Stimulated activated CD4-positive, alpha-beta T cell treated with anti-CD3 and anti-CD28 coated beads, Interleukin-4, amount 100 ng/mL, for 24 hours (primary cell): Measurements from ENCODE around the gene LRRC2.

Experiments
- DNase-seq: peaks from one replicate; pipeline ENCODE4 v3.0.0-alpha.2; 2020

LRRC2 gene

GRCh38 chr3:46469680-46470357, 96.3 kb downstream of the LRRC2 start:
- no peak for DNase-seq

DNA sequence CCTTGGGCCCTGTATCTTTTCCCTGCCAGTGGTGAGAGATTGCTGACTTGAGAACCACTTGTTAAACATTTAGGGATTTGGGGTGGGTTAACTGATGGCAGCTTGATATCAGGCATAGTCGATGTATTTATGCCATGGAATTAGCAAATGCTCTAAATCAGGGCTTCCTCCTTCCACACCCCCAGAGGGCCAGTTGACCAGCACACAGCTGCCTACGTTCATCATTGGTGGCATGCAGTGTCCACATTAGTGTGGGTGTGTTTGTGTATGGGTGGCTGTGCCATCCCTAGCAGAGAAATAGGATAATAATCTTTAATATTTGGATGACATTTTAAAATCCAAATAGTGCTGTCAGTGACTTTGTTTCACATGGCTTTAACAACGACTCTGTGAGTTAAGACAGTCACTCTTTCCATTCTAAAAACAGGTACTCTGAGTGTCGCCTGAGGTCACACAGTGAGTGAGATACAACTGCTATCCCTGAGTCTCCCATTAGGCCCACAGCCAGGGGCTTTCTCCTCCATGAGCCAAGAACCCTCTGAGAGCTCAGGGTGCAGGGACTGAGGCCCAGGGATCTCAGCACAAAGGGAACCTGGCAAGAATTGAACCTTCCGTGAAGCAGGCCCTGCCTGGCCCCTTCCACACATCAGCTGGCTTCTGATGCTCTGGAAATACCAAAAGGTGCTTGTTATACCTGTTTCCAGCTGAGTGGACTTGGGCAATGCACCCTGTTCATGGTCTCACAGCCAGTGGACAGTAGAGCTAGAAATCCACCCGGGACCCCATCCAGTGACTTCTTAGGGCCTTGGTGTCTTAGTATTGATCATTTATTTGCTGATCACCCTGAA, 97.1 kb downstream of the LRRC2 start:
- DNase-seq, result no peak

- no peak for DNase-seq
These were observed 98.5 kb downstream of the LRRC2 start for GRCh38 chr3:46467562-46467961.

- no peak for DNase-seq
These were observed 99.2 kb downstream of the LRRC2 start for GRCh38 chr3:46466871-46467403.

GRCh38 chr3:46466273-46466672, 99.8 kb downstream of the LRRC2 start:
- DNase-seq, result no peak
